Adrenal gland (tissue), 12 donors: ENCODE measurements around the gene GDF10. TPM values are rescaled to one million over a fixed set of nuclear protein-coding genes. Genes with fewer than 3 reads are reported as not detected.

Source experiments
- DNase-seq, 7 donors: peaks; one replicate each; pipeline ENCODE4 v3.0.0-alpha.2; 2019 to 2020
- H3K27ac ChIP-seq, 5 donors: fragments of 200-600 bp; sonication (generic) in 4 of 5; 1 replicate in 3 of 5; 2 replicates in 2 of 5; pipeline versions ENCODE4 v1.5.1 to v1.8.0; 2016 to 2020; ENCODE audit warnings: mild to moderate bottlenecking in 1 of 5
- H3K27me3 ChIP-seq: fragments of 200-600 bp; 2 replicates; pipeline ENCODE4 v1.8.0; 2021
- H3K36me3 ChIP-seq, 2 donors: fragments of 200-600 bp; replicated peaks in 1 of 2; 1 replicate in 1 of 2; 2 replicates in 1 of 2; pipeline versions ENCODE4 v1.5.1 to v1.8.0; 2018 to 2022
- H3K4me1 ChIP-seq, 2 donors: fragments of 200-600 bp; replicated peaks in 1 of 2; 1 replicate in 1 of 2; 2 replicates in 1 of 2; pipeline versions ENCODE4 v1.5.1 to v1.8.0; 2018 to 2021
- H3K4me3 ChIP-seq, 4 donors: fragments of 200-600 bp; sonication (generic) in 3 of 4; one replicate each; pipeline ENCODE4 v1.5.1; 2016 to 2018
- H3K9me3 ChIP-seq, 3 donors: fragments of 200-600 bp; sonication (generic) in 1 of 3; replicated peaks in 1 of 3; 1 replicate in 2 of 3; 2 replicates in 1 of 3; pipeline versions ENCODE4 v1.5.1 to v1.8.0; 2016 to 2021
- POLR2A ChIP-seq, 2 donors: fragments of 450-650 bp; IDR thresholded peaks; one replicate each; pipeline ENCODE4 v1.6.1; 2017; ENCODE audit warnings: antibody characterized with exemption in 2 of 2, mild to moderate bottlenecking in 2 of 2, moderate library complexity in 1 of 2
- WGBS, 4 donors: extraction: QIAGEN DNeasy Blood & Tissue Kit in 2 of 4; methylation state at CpG; one replicate each; pipeline versions ENCODE4 v1.1.5 to v1.1.7; 2013 to 2017; 5-methylcytosine and 5-hydroxymethylcytosine counted together
- intact Hi-C, 2 donors: fragments of 100-400 bp; cut with DNase I; formaldehyde crosslinking; loops; one replicate each; pipeline versions ENCODE4 v1.14.1 to v1.15.0; 2022 to 2023
- polyA plus RNA-seq, 3 donors: library from polyadenylated mRNA; stranded (reverse); fragments of 200-250 nt in 2 of 3; fragments of 350-450 nt in 1 of 3; fragmentation: Illumina TruSeq in 1 of 3; extraction: RNeasy Lipid Tissue Mini Kit (QIAGEN cat#74804) in 1 of 3; gene quantifications; one replicate each; pipeline ENCODE4 v1.2.3, GENCODE V29; 2013 to 2014
- total RNA-seq, 9 donors: library from RNA; depleted of rRNA in 4 of 9; stranded (reverse); fragments of >200 nt in 4 of 9; fragments of 120-200 nt in 1 of 9; fragmentation: NEBNext Ultra II Directional in 1 of 9; extraction: Animal tissue kit (Norgen Biotek cat#: 25700) in 1 of 9; gene quantifications; one replicate each; pipeline versions ENCODE4 v1.1.0 to v1.2.4, GENCODE V29; 2013 to 2023
- TF ChIP-seq, protein P1 (sequence below), 6 experiments: fragments of 450-650 bp in 4 of 6; fragments of 200-600 bp in 2 of 6; sonication (generic) in 1 of 6; IDR thresholded peaks; 1 replicate in 5 of 6; 2 replicates in 1 of 6; pipeline versions ENCODE4 v1.5.1 to v1.8.0; 2016 to 2021; ENCODE audit warnings: antibody characterized with exemption in 6 of 6, mild to moderate bottlenecking in 2 of 6, moderate library complexity in 1 of 6
- donor health status: healthy with polysubstance abuse.
- donor health status: Bipolar disorder and iron deficiency.
- donor health status: DM: yes; HTN: yes; CAD: no.
- donor health status: DM: no; HTN: no; CAD: no.
- donor health status: DM: no; HTN: no; CAD: no.
- donor health status: DM: yes; HTN: yes; CAD: no.

GDF10 gene
- total and polyA plus RNA-seq, 12 donors, result 0.06 to 8.5 (median 1.2) TPM; not detected in 1

DNA sequence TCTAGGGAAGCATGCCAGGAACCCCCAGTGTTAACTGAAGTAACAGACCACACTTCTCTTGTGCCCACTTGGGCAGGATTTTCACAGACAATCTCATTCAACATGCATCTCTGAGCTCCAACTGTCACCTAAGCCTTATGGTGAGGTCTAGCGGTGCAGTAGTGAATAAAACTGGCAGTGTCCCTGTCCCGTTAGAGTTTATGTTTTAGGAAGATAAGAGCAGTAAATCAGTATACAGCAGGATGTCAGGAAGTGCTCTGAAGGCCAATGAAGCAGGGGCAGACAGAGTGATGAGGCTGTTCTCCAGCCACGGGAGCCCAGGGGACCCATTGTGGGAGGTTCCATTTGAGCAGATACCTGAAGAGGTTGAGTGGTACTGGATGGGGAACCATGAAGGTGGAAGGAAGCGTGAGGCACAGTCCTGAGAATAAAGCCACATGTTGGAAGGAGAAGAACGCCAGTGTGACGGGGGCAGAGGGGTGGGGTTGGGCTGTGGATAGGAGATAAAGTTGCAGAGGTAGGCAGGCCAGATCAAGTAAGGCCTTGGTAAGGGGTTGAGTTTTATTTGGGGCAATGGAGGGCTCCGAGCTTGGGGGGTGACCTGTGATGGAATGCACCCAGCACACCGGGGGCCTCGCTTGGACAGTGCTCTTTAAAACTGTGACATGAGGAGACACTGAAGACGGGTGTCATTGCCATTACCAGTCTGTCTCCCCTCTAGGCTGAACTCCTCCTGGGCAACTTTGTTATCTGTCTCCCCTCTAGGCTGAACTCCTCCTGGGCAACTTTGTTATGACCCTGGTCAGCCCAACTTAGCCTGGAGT, 6.6 kb downstream of the GDF10 start:
- 61 to 68% (median 65%) methylated on average over 10 of the region's 10 CpGs for WGBS, 4 donors
- Histone ChIP-seq H3K9me3 (no peaks in the 10 kb centered on the region), H3K27ac (no peak overlapping the region), H3K4me1 (peaks cover 0 to 3% of the 10 kb centered on the region in 2 donors), H3K4me3 (no peak overlapping the region), H3K36me3 (no peaks in the 10 kb centered on the region), H3K27me3 (no peaks in the 10 kb centered on the region)
- TF ChIP-seq, protein P1, sequence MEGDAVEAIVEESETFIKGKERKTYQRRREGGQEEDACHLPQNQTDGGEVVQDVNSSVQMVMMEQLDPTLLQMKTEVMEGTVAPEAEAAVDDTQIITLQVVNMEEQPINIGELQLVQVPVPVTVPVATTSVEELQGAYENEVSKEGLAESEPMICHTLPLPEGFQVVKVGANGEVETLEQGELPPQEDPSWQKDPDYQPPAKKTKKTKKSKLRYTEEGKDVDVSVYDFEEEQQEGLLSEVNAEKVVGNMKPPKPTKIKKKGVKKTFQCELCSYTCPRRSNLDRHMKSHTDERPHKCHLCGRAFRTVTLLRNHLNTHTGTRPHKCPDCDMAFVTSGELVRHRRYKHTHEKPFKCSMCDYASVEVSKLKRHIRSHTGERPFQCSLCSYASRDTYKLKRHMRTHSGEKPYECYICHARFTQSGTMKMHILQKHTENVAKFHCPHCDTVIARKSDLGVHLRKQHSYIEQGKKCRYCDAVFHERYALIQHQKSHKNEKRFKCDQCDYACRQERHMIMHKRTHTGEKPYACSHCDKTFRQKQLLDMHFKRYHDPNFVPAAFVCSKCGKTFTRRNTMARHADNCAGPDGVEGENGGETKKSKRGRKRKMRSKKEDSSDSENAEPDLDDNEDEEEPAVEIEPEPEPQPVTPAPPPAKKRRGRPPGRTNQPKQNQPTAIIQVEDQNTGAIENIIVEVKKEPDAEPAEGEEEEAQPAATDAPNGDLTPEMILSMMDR (IDR thresholded peaks at IDR 0.05), result no peak
- no peak for TF ChIP-seq POLR2A (IDR thresholded peaks at IDR 0.05)
- DNase-seq, result no peak
- intact Hi-C loops, result loop anchor here in 1 of 2 donors (5.0 kb wide), 1 partner anchor 279 kb away; no protein-coding TSS in a partner anchor

DNA sequence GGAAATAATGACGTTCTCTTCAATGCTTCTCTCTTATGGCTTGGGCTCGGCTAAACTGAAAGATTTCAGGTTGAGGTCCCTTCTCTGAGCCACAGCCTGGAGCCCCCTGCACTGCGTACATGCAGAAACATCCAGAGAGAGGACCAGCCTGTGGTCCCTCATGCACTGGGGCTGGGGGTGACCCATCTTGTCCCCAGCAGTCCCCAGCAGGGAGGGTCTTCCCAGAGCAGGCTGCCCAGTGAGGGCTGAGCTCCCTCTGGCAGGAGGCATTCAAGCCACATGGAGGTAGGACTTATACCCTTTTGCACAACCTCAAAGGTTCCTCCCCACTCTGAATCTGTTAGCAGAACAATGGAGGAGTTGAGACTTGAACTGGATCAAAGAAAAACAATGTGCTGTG, 7.4 kb downstream of the GDF10 start:
- no peaks in the 10 kb centered on the region for H3K36me3 ChIP-seq

DNA sequence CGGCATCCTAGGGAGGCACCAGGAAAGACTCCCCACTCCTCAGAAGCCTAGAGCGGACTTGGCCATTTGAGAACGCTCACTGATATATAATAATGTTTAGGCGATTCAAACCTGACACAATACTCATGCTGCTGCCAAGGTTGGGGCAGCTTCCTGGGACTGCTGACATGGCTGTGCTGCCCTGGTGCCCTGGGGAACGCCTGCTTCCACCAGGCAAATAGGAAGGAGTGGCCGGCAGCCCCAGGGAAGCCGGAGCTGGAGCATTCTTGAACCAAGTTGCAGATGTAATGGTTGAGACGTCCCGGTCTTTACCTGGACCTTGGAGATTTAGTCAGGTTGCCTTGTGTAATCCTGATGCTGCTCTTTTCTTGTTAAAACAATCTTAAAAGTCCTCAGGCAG, 8.8 kb downstream of the GDF10 start:
- WGBS, 4 donors, result 81 to 87% (median 87%) methylated on average over 7 to 9 of the region's 9 CpGs
- DNase-seq, result no peak
- Histone ChIP-seq H3K9me3 (no peaks in the 10 kb centered on the region), H3K4me3 (no peak overlapping the region), H3K27me3 (no peaks in the 10 kb centered on the region), H3K27ac (no peak overlapping the region), H3K4me1 (no peaks in the 10 kb centered on the region), H3K36me3 (no peaks in the 10 kb centered on the region)
- intact Hi-C loops, result loop anchor here in 1 of 2 donors (5.0 kb wide), 1 partner anchor 281 kb away; no protein-coding TSS in a partner anchor
- TF ChIP-seq, protein P1 (IDR thresholded peaks at IDR 0.05), result no peak
- TF ChIP-seq POLR2A (IDR thresholded peaks at IDR 0.05), result no peak

More for the DNA sequence above, 7.4 kb downstream of the GDF10 start:
- no peak for TF ChIP-seq POLR2A (IDR thresholded peaks at IDR 0.05)
- TF ChIP-seq, protein P1 (IDR thresholded peaks at IDR 0.05), result no peak
- Histone ChIP-seq H3K4me1 (no peaks in the 10 kb centered on the region), H3K4me3 (no peak overlapping the region), H3K9me3 (no peaks in the 10 kb centered on the region), H3K27ac (no peak overlapping the region), H3K27me3 (no peaks in the 10 kb centered on the region)
- no peak for DNase-seq
- WGBS, 4 donors, result 78 to 95% (median 92%) methylated on average over 3 of the region's 3 CpGs
- intact Hi-C loops, result loop anchor here in 1 of 2 donors (5.0 kb wide), 1 partner anchor 280 kb away; no protein-coding TSS in a partner anchor

DNA sequence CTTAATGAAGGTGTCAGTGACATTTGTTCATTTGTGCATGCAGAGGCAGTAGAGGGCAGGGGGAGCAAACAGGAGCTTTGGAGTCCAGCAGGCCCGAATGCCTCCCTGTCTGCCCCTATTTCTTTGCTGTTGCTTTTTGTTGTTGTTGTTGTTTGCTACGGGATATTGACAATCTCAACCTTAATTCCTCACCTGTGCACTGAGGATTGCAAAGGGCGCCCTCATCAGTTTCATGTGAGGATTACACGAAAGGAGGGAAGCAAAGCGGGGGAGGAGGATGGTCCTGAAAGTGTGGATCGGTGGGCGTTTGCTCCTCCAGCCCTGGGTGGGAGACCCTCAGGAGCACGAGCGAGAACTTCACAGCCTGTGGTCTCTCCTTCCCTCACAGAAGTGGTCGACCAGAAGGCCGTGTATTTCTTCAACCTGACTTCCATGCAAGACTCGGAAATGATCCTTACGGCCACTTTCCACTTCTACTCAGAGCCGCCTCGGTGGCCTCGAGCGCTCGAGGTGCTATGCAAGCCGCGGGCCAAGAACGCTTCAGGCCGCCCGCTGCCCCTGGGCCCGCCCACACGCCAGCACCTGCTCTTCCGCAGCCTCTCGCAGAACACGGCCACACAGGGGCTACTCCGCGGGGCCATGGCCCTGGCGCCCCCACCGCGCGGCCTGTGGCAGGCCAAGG, 9.6 kb downstream of the GDF10 start:
- Histone ChIP-seq H3K9me3 (no peaks in the 10 kb centered on the region), H3K4me1 (no peaks in the 10 kb centered on the region), H3K4me3 (no peak overlapping the region), H3K27me3 (no peaks in the 10 kb centered on the region), H3K36me3 (no peaks in the 10 kb centered on the region), H3K27ac (no peak overlapping the region)
- DNase-seq, result no peak
- 85 to 90% (median 87%) methylated on average over 24 to 34 of the region's 34 CpGs for WGBS, 4 donors
- no peak for TF ChIP-seq POLR2A (IDR thresholded peaks at IDR 0.05)
- TF ChIP-seq, protein P1 (IDR thresholded peaks at IDR 0.05), result peak in 1 of 6 experiments; percentile 13
- intact Hi-C loops, result loop anchor here (5.0 kb wide), 2 partner anchors 262 to 282 kb away; no protein-coding TSS in a partner anchor
